Measurements from ENCODE around the gene IL1R2. TPM values are rescaled to one million over a fixed set of nuclear protein-coding genes. Genes with fewer than 3 reads are reported as not detected.

Gene IL1R2
- total RNA-seq, 6 donors from 2014 or later, result 24.7 to 84.8 (median 60.0) TPM

DNA sequence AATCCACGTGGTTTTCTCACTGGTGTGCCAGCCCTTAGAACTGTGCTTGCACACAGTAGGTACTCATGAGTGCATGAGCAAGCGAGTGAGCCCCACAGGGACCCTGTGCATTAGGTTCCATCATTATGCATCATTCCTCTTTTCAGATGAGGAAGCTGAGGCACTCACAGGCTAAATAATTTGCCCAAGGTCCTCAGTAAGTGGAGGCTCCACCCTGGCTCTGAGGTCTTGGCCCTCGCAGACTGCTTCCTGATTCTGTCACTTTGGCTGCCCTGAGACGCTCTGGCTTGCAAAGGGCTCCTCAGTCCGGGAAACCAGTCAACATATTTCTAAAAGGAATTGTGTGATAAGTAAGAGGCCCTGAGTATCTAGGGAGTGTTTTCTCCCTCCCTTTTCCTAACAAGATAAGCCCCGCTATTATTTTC is 71.7 kb downstream of the IL1R2 start:
- WGBS, 2 donors, result 29% methylated on average over 6 of the region's 6 CpGs
- H3K4me3 ChIP-seq, result no peak overlapping the region
- peak overlapping the region; percentile 86 to 96 (median 93) for H3K27ac ChIP-seq
- H3K36me3 ChIP-seq, result no peaks in the 10 kb centered on the region
- TF ChIP-seq POLR2AphosphoS5 (IDR thresholded peaks at IDR 0.05), result peak; percentile 64 to 86
- TF ChIP-seq, protein P1, sequence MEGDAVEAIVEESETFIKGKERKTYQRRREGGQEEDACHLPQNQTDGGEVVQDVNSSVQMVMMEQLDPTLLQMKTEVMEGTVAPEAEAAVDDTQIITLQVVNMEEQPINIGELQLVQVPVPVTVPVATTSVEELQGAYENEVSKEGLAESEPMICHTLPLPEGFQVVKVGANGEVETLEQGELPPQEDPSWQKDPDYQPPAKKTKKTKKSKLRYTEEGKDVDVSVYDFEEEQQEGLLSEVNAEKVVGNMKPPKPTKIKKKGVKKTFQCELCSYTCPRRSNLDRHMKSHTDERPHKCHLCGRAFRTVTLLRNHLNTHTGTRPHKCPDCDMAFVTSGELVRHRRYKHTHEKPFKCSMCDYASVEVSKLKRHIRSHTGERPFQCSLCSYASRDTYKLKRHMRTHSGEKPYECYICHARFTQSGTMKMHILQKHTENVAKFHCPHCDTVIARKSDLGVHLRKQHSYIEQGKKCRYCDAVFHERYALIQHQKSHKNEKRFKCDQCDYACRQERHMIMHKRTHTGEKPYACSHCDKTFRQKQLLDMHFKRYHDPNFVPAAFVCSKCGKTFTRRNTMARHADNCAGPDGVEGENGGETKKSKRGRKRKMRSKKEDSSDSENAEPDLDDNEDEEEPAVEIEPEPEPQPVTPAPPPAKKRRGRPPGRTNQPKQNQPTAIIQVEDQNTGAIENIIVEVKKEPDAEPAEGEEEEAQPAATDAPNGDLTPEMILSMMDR (IDR thresholded peaks at IDR 0.05), result no peak
- TF ChIP-seq EP300 (IDR thresholded peaks at IDR 0.05), result peak in 3 of 4 donors; percentile 38 to 85 (median 82)
- TF ChIP-seq POLR2A (IDR thresholded peaks at IDR 0.05), result peak in 1 of 4 donors; percentile 61
- H3K9me3 ChIP-seq, result peaks cover 0 to 7% (median 2%) of the 10 kb centered on the region in 4 donors
- H3K27me3 ChIP-seq, result no peaks in the 10 kb centered on the region
- peaks cover 35 to 55% (median 43%) of the 10 kb centered on the region in 4 donors for H3K4me1 ChIP-seq
- ATAC-seq (ENCODE audit: low FRiP score in 2 of 2) (peak; percentile 89 to 90), DNase-seq (peak in 1 of 2 donors; percentile 91)

DNA sequence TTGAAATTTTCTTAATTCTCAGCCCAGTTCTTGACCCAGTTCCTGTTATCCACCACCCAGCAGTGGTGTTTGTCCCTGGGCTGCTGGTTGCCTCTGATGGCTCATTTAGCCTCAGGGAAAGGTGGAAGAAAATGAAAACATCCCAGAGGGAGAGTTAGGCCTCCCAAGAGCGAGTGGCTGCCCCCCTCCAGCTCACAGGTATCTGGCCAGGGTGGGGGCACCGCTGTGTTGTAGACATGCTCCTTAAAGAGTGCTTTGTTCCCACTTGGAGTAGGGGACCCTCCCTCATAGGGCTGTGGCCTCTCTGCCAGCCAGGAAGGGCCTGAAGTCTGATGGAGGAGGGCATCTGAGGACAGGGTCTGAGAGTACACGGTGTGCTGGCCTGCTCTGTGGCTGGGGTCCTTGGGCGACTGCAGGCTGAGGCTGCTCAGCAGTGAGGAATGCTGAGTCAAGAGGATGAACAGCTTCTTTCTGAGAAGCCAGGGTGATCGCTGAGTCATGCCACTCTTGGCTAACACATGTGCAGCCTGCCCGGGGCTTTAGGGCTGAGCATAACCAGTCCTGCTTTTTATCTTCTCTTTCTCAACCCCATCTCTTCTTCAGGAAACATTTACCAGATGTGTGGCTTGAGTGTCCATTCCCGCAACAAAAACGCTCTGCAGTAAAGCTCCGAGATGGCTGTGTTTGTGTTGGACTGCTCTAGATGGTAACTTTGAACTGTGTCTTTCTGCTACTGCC is 72.3 kb downstream of the IL1R2 start:
- H3K4me1 ChIP-seq, result peaks cover 35 to 55% (median 47%) of the 10 kb centered on the region in 4 donors
- ATAC-seq (ENCODE audit: low FRiP score in 2 of 2) (peak; percentile 94 to 95), DNase-seq (peak; percentile 46 to 97)
- H3K9me3 ChIP-seq, result peaks cover 0 to 7% (median 2%) of the 10 kb centered on the region in 4 donors
- H3K27me3 ChIP-seq, result no peaks in the 10 kb centered on the region
- H3K36me3 ChIP-seq, result no peaks in the 10 kb centered on the region
- WGBS, 2 donors, result 30 to 32% methylated on average over 9 of the region's 9 CpGs
- H3K27ac ChIP-seq, result peak overlapping the region; percentile 86 to 96 (median 93)
- H3K4me3 ChIP-seq, result no peak overlapping the region
- TF ChIP-seq, protein P1 (IDR thresholded peaks at IDR 0.05), result no peak
- TF ChIP-seq POLR2AphosphoS5 (IDR thresholded peaks at IDR 0.05), result peak; percentile 94 to 99
- TF ChIP-seq EP300 (IDR thresholded peaks at IDR 0.05), result peak in 3 of 4 donors; percentile 95 to 99 (median 99)
- peak in 1 of 4 donors; percentile 15 for TF ChIP-seq POLR2A (IDR thresholded peaks at IDR 0.05)

DNA sequence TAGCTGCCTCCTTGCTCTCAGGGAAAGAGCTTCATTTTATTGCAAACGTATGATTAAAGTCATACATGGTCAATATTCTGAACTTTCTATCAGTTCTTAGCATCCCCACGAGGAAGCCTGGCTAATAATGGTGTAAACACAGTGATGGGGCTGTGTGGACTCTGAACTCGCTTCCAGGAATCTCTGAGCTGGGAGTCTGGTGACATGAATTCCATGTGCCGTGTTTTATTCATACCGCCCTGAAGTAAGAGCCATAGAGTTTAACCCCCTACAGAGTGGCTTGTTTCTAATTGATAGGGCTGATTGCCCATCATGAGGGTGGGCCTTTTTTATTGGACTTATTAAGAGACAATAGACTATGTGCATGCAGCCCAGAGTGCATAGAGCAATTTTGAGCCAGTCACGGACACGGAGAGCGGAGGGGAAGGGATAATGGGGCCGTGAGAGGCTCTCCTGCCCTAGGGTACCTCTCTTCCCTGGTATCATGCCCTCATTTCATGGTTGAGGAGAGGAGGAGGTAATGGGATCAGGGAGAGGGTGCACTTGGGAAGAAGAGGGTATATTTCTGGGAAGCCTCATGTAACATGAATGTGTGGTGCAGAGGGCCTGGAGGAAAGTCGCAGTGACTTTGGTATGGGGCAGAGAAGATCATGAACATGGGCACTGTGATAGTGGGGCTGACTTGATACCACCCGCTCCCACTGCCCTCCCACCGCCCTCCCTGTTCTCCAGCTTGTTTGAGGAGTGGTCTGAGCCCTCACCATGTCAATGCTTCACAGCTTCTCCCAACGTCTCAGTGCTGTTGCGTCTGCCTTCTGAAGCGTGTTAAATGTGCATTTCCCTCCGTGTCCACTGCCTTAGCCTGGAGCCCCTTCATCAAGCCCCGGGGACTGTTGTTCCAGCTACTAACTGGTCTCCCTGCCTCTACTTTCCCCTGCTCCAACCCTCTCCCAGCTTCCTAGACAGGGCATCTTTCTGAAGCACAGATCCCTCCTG is 73.2 kb downstream of the IL1R2 start:
- H3K9me3 ChIP-seq, result peaks cover 0 to 7% (median 2%) of the 10 kb centered on the region in 4 donors
- peaks cover 41 to 63% (median 56%) of the 10 kb centered on the region in 4 donors for H3K4me1 ChIP-seq
- H3K27me3 ChIP-seq, result no peaks in the 10 kb centered on the region
- DNase-seq, result no peak
- no peaks in the 10 kb centered on the region for H3K36me3 ChIP-seq
- H3K4me3 ChIP-seq, result no peak overlapping the region
- WGBS, 2 donors, result 70 to 72% methylated on average over 16 to 17 of the region's 17 CpGs
- H3K27ac ChIP-seq, result peak overlapping the region; percentile 86 to 96 (median 93)
- no peak for ATAC-seq (ENCODE audit: low FRiP score in 2 of 2)
- TF ChIP-seq POLR2AphosphoS5 (IDR thresholded peaks at IDR 0.05) (no peak), EP300 (IDR thresholded peaks at IDR 0.05) (no peak), POLR2A (IDR thresholded peaks at IDR 0.05) (no peak)
- TF ChIP-seq, protein P1 (IDR thresholded peaks at IDR 0.05), result no peak

DNA sequence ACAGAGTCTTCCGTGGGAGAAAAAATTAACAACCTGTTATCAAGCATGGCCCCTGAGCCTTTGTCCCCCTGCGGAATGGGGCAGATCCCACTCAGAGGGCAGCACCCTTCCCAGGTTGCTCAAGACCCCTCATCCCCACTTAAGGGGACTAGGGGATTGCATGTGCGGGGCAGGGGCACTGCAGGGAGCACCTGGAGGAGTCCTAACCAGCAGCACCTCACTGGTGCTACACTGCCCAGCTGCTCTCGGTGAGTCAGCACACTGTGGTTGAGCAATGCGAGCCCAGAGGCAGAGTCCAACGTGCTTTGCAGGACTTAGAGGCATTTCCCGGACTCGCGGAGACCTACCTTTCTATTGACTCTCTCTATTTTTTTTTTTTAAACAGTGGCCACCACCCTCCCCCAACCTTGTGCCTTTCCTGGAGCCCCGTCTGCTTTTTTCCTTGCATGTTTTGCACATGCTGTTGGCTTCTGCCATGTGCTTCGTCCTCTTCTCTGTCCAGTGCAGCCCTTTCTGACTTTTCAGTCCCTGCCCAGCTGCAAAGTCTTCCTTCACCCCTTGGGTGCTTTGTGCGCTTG is 74.0 kb downstream of the IL1R2 start:
- Histone ChIP-seq H3K27me3 (no peaks in the 10 kb centered on the region), H3K27ac (peak overlapping the region; percentile 86 to 96 (median 93)), H3K4me1 (peaks cover 41 to 65% (median 62%) of the 10 kb centered on the region in 4 donors), H3K9me3 (peaks cover 0 to 7% (median 2%) of the 10 kb centered on the region in 4 donors), H3K36me3 (no peaks in the 10 kb centered on the region), H3K4me3 (no peak overlapping the region)
- WGBS, 2 donors, result 78 to 80% methylated on average over 11 to 12 of the region's 12 CpGs
- no peak for ATAC-seq (ENCODE audit: low FRiP score in 2 of 2)
- peak in 1 of 2 donors; percentile 80 for DNase-seq
- TF ChIP-seq EP300 (IDR thresholded peaks at IDR 0.05) (no peak), POLR2AphosphoS5 (IDR thresholded peaks at IDR 0.05) (peak in 1 of 2 donors; percentile 55)
